ENCODE results near the gene TNFRSF17. TPM values are rescaled to one million over a fixed set of nuclear protein-coding genes. Genes with fewer than 3 reads are reported as not detected.

The TNFRSF17 gene
- total RNA-seq, 1 donor: 0.21 TPM

- Histone ChIP-seq H3K4me3 (ENCODE audit: low read length) (no peak overlapping the region), H3K9me3 (ENCODE audit: low read depth, low read length) (no peaks in the 10 kb centered on the region), H3K27me3 (ENCODE audit: insufficient read depth, low read length) (no peaks in the 10 kb centered on the region), H3K4me1 (ENCODE audit: insufficient read depth, low read length) (peaks cover 8% of the 10 kb centered on the region)
These were observed 21.6 kb downstream of the TNFRSF17 start for GRCh38 chr16:11986521-11987057.

GRCh38 chr16:11988258-11988978 is 23.4 kb downstream of the TNFRSF17 start:
- H3K9me3 ChIP-seq (ENCODE audit: low read depth, low read length): no peaks in the 10 kb centered on the region
- peaks cover 22% of the 10 kb centered on the region for H3K4me1 ChIP-seq (ENCODE audit: insufficient read depth, low read length)
- no peaks in the 10 kb centered on the region for H3K27me3 ChIP-seq (ENCODE audit: insufficient read depth, low read length)
- H3K4me3 ChIP-seq (ENCODE audit: low read length): no peak overlapping the region

GRCh38 chr16:11990702-11991390 is 25.8 kb downstream of the TNFRSF17 start:
- Histone ChIP-seq H3K27me3 (ENCODE audit: insufficient read depth, low read length) (no peaks in the 10 kb centered on the region), H3K4me1 (ENCODE audit: insufficient read depth, low read length) (peaks cover 42% of the 10 kb centered on the region), H3K4me3 (ENCODE audit: low read length) (no peak overlapping the region), H3K9me3 (ENCODE audit: low read depth, low read length) (no peaks in the 10 kb centered on the region)

GRCh38 chr16:11992008-11992584 is 27.1 kb downstream of the TNFRSF17 start:
- H3K4me1 ChIP-seq (ENCODE audit: insufficient read depth, low read length): peaks cover 54% of the 10 kb centered on the region
- H3K9me3 ChIP-seq (ENCODE audit: low read depth, low read length): no peaks in the 10 kb centered on the region
- H3K27me3 ChIP-seq (ENCODE audit: insufficient read depth, low read length): no peaks in the 10 kb centered on the region
- no peak overlapping the region for H3K4me3 ChIP-seq (ENCODE audit: low read length)

- H3K9me3 ChIP-seq (ENCODE audit: low read depth, low read length): no peaks in the 10 kb centered on the region
- H3K4me1 ChIP-seq (ENCODE audit: insufficient read depth, low read length): peaks cover 60% of the 10 kb centered on the region
- H3K4me3 ChIP-seq (ENCODE audit: low read length): no peak overlapping the region
- no peaks in the 10 kb centered on the region for H3K27me3 ChIP-seq (ENCODE audit: insufficient read depth, low read length)
These were observed 27.8 kb downstream of the TNFRSF17 start for GRCh38 chr16:11992586-11993524.

GRCh38 chr16:11994143-11995119 is 29.4 kb downstream of the TNFRSF17 start:
- Histone ChIP-seq H3K4me1 (ENCODE audit: insufficient read depth, low read length) (peaks cover 58% of the 10 kb centered on the region), H3K4me3 (ENCODE audit: low read length) (no peak overlapping the region), H3K27me3 (ENCODE audit: insufficient read depth, low read length) (no peaks in the 10 kb centered on the region), H3K9me3 (ENCODE audit: low read depth, low read length) (no peaks in the 10 kb centered on the region)

GRCh38 chr16:11996433-11997330 is 31.7 kb downstream of the TNFRSF17 start:
- Histone ChIP-seq H3K4me3 (ENCODE audit: low read length) (no peak overlapping the region), H3K27me3 (ENCODE audit: insufficient read depth, low read length) (no peaks in the 10 kb centered on the region), H3K9me3 (ENCODE audit: low read depth, low read length) (no peaks in the 10 kb centered on the region), H3K4me1 (ENCODE audit: insufficient read depth, low read length) (peaks cover 57% of the 10 kb centered on the region)

- Histone ChIP-seq H3K27me3 (ENCODE audit: insufficient read depth, low read length) (no peaks in the 10 kb centered on the region), H3K4me3 (ENCODE audit: low read length) (no peak overlapping the region), H3K9me3 (ENCODE audit: low read depth, low read length) (no peaks in the 10 kb centered on the region), H3K4me1 (ENCODE audit: insufficient read depth, low read length) (peaks cover 28% of the 10 kb centered on the region)
These were observed 35.0 kb downstream of the TNFRSF17 start for GRCh38 chr16:12000032-12000431.

GRCh38 chr16:12002447-12003006 is 37.5 kb downstream of the TNFRSF17 start:
- Histone ChIP-seq H3K9me3 (ENCODE audit: low read depth, low read length) (no peaks in the 10 kb centered on the region), H3K27me3 (ENCODE audit: insufficient read depth, low read length) (no peaks in the 10 kb centered on the region), H3K4me1 (ENCODE audit: insufficient read depth, low read length) (peaks cover 7% of the 10 kb centered on the region), H3K4me3 (ENCODE audit: low read length) (no peak overlapping the region)

- Histone ChIP-seq H3K4me3 (ENCODE audit: low read length) (no peak overlapping the region), H3K27me3 (ENCODE audit: insufficient read depth, low read length) (no peaks in the 10 kb centered on the region), H3K4me1 (ENCODE audit: insufficient read depth, low read length) (peaks cover 23% of the 10 kb centered on the region), H3K9me3 (ENCODE audit: low read depth, low read length) (no peaks in the 10 kb centered on the region)
These were observed 41.6 kb downstream of the TNFRSF17 start for GRCh38 chr16:12006637-12007036.

GRCh38 chr16:12009462-12009861 is 44.5 kb downstream of the TNFRSF17 start:
- no peaks in the 10 kb centered on the region for H3K9me3 ChIP-seq (ENCODE audit: low read depth, low read length)
- peaks cover 27% of the 10 kb centered on the region for H3K4me1 ChIP-seq (ENCODE audit: insufficient read depth, low read length)
- H3K27me3 ChIP-seq (ENCODE audit: insufficient read depth, low read length): no peaks in the 10 kb centered on the region
- H3K4me3 ChIP-seq (ENCODE audit: low read length): no peak overlapping the region

- H3K4me1 ChIP-seq (ENCODE audit: insufficient read depth, low read length): peaks cover 27% of the 10 kb centered on the region
- H3K9me3 ChIP-seq (ENCODE audit: low read depth, low read length): no peaks in the 10 kb centered on the region
- H3K27me3 ChIP-seq (ENCODE audit: insufficient read depth, low read length): no peaks in the 10 kb centered on the region
- H3K4me3 ChIP-seq (ENCODE audit: low read length): no peak overlapping the region
These were observed 44.9 kb downstream of the TNFRSF17 start for GRCh38 chr16:12009922-12010321.

All from mononuclear cell (primary cell).